CD4-positive, alpha-beta T cell treated with Interleukin-6 at 100 ng/mL for 8 hours (primary cell): ENCODE measurements around the gene CACNA1H.
"Not testable (repeated sequence)": the region's sequence is repeated elsewhere in the genome, so short reads cannot be mapped to it uniquely, and the experiment has no call there.

Experiments
- DNase-seq: peaks from one replicate; pipeline ENCODE4 v3.0.0-alpha.2; 2020; ENCODE audit warnings: mixed read lengths, low spot score

Gene CACNA1H

GRCh38 chr16:1228227-1228626 is 75.3 kb downstream of the CACNA1H start:
- not testable (repeated sequence) for DNase-seq

GRCh38 chr16:1229476-1229875 is 76.6 kb downstream of the CACNA1H start:
- DNase-seq, result not testable (repeated sequence)

- not testable (repeated sequence) for DNase-seq
Measured at GRCh38 chr16:1230084-1230470, 77.2 kb downstream of the CACNA1H start, which contains the start of gene TPSB2. Gene TPSB2, minus strand, starts transcription at chr16:1230184. Its CDS starts 233 bp downstream, at chr16:1229951.

GRCh38 chr16:1230471-1231212 is 77.7 kb downstream of the CACNA1H start:
- DNase-seq, result not testable (repeated sequence)

GRCh38 chr16:1231301-1231700 is 78.4 kb downstream of the CACNA1H start:
- DNase-seq, result not testable (repeated sequence)

GRCh38 chr16:1232049-1232748 is 79.3 kb downstream of the CACNA1H start:
- DNase-seq, result not testable (repeated sequence)

- DNase-seq, result not testable (repeated sequence)
Measured at GRCh38 chr16:1236659-1237058, 83.8 kb downstream of the CACNA1H start.

- no peak for DNase-seq
Measured at GRCh38 chr16:1237990-1238389, 85.1 kb downstream of the CACNA1H start.

- not testable (repeated sequence) for DNase-seq
Measured at GRCh38 chr16:1238909-1239308, 86.0 kb downstream of the CACNA1H start.

GRCh38 chr16:1239575-1239974 is 86.7 kb downstream of the CACNA1H start:
- not testable (repeated sequence) for DNase-seq

GRCh38 chr16:1240436-1240835 is 87.5 kb downstream of the CACNA1H start, which contains the start of gene TPSAB1:
Gene TPSAB1, plus strand, starts transcription at chr16:1240705. Its CDS starts 234 bp downstream, at chr16:1240939.
- DNase-seq, result not testable (repeated sequence)

- not testable (repeated sequence) for DNase-seq
Measured at GRCh38 chr16:1241081-1241480, 88.2 kb downstream of the CACNA1H start.

- DNase-seq, result not testable (repeated sequence)
Measured at GRCh38 chr16:1243363-1243762, 90.5 kb downstream of the CACNA1H start.

- DNase-seq, result not testable (repeated sequence)
Measured at GRCh38 chr16:1243907-1244850, 91.3 kb downstream of the CACNA1H start.

- DNase-seq, result no peak
Measured at GRCh38 chr16:1244881-1245280, 92.0 kb downstream of the CACNA1H start.

GRCh38 chr16:1245452-1246020 is 92.6 kb downstream of the CACNA1H start:
- DNase-seq, result no peak

GRCh38 chr16:1247903-1248537 is 95.1 kb downstream of the CACNA1H start:
- DNase-seq, result not testable (repeated sequence)

- DNase-seq, result not testable (repeated sequence)
Measured at GRCh38 chr16:1249031-1249755, 96.3 kb downstream of the CACNA1H start.

- DNase-seq, result not testable (repeated sequence)
Measured at GRCh38 chr16:1253701-1254364, 100.9 kb downstream of the CACNA1H start.

GRCh38 chr16:1254821-1255220 is 101.9 kb downstream of the CACNA1H start:
- DNase-seq, result not testable (repeated sequence)
